ENCODE data around the gene CYP19A1. TPM values are rescaled to one million over a fixed set of nuclear protein-coding genes. Genes with fewer than 3 reads are reported as not detected.
A peak's percentile ranks its signal among the peaks of the same experiment; 100 is the strongest.
"Not testable (repeated sequence)": the region's sequence is repeated elsewhere in the genome, so short reads cannot be mapped to it uniquely, and the experiment has no call there.

The CYP19A1 gene
- polyA plus RNA-seq, 5 donors = 0.10 to 1.9 TPM; not detected in 3

DNA sequence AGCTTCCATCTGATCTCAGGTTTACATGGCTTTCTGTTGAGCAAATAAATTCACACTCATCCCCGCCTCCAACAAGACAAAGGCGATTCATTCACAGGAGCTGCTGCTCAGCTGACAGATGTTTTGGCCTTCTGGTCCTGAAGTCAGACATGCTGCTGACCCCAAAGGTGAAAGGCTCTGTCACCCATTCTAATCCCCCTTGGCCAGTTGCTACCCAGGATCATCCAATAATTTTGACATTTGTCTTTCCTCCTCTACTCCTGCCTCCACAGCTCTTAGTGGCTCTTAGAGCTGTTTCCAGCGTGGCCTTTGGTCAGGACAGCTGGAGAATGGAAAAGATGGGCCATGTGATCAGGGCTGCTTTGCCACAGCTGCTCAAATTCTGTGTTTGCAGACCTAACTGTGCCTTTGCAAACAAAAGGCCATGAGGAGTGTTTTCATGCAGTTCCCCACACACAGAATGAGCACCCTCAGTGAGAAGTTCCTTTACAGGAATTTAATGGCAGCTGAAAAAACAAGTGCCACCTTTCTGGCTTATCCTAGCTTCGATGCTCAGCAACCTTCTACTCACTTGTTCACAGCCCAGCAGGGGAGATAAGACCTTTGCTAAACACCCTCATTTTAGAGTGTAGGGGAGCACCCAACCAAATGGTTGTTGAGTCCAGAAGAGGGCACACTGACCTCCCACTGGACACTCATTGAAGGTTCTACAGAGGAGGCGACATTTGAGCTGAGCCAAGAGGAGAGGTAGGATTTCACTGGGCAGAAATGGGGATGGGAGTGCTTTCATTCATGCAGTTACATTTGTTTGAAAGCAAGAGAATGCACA is 39.0 kb downstream of the CYP19A1 start:
- no peak for DNase-seq

DNA sequence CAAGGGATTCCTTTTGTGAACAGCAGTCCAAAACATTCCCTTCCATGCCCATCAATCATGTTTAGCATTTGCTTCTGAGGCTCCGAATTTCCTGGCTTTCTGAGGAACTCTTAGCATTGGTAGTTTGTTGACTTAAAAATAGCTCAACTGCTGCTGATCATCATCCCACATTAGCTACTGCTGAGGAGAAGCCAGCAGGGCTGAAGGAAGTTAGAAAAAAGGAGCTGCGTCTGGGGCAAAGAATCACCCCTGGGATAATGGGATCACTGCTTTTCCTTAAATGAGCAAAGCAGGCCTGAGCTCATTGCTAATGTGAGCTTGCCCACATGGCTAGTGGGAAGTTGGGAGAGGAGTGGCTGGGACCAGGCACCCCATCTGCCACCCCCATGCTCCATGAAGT is 39.8 kb downstream of the CYP19A1 start:
- DNase-seq = no peak

DNA sequence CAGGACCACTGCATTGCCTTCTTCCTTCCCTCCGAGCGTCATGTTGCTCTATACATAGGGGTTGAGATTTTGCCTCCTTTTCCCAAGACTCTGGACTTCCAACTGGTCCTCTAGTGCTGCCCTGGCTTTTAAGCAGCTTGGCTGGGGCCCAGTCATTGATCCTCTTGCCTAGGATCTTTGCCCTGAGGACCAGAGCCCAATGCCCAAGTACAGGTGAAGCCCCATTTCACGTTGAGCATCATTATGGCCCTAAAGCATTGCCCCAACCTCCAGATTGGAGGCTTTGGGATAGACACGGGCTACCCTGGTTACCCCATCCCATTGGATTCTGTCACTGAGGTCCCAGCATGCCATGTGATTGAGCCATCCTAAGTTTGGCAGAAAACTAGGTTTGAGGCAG is 47.7 kb downstream of the CYP19A1 start:
- no peak for DNase-seq

DNA sequence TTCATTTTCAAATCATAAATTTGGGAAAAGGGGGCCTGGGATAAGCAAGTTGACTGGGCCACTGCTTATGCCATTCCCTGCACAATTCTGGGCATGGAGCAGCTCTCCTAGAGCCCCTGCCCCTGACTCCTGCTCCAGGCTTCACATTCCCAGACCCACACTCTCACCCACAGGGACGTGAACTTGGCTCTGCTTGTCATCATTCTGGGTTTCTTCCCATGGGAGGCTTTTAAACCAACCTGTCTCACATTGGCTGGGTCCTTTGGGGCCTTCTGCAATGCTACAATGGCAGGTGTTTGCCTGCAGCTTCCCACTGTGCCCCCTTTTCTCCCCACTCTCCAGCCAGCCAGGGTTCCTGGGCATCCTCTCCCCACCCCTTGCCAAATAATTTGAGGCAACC is 49.1 kb downstream of the CYP19A1 start:
- no peak for DNase-seq

DNA sequence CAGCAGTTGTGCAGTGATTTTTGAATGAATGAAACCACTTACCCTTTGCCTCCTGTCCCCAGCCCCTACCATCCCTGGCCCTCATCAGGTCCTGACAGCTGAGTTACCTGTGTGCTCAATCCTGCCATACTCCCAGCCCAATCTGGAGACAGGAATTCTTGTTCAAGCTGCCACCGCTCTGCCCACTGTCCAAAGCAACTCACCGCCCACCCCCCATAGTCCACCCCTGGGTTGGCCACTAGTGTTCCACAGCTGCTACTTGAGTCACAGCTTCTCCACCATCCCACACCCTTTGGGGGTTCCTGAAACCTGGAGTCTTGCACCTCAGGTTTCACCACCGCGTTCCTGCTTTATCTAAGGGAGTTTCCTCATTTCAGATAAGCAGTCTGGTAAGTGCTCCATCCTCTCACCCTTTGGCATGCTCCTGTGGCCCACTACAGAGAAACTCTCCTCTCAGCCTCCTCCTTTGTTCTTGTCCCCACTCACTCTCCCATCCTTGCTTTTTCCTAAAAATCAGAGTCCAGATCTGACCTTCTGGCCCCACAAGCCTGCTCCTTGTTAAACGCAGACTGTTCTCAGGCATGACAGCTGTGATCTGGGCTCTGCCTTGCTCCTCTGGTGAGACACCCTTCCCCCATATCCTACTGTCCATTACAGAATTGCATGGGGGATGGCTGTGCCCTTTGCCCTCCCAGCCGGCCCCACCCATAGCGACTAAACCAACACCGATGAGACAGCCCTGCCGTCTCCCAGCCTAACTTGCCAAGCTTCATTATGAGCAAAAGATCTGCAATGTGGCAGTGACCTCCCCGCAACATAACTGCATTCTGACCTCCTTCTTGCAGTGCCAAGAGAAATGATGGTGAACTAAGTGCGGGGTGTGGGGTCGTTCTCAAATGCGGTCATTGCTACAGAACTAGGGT is 50.0 kb downstream of the CYP19A1 start:
- no peak for DNase-seq

DNA sequence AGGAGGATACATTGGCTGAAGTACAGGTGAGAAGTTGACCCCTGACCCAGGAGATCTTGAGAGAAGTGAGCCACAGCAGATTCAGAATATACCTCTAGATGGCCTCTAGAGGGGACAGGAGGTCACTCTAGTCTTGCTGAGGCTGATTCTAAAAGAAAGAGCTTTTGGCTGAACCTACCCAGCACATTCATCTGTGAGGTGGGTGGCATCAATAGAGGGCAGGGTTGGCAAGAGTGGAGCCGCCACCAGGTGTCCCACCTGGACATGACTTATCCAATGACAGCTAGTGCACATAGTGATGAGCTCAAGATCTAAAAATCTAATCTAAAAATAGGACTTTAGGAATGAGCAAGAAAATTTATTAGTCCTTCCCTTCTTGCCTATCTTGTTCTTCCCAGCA is 51.6 kb downstream of the CYP19A1 start:
- no peak for DNase-seq

DNA sequence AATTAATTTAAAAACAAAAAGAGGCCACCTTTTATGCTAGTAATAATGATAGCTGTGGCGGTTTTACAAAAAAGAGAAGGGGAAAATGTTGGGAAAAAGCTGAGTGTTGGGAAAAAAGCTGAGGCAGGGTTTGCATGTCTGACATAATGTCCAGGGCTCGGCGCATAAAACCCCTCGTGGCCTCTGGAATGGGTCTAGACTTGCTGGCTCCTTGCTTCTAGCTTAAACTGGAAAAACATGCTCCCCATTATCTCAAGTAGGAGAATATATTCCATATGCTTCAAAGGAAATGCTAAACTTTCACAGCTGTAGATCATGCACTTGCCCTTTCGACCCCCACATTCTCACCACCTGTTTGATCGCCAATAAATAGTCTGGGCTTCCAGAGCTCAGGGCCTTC is 53.0 kb downstream of the CYP19A1 start:
- no peak for DNase-seq

DNA sequence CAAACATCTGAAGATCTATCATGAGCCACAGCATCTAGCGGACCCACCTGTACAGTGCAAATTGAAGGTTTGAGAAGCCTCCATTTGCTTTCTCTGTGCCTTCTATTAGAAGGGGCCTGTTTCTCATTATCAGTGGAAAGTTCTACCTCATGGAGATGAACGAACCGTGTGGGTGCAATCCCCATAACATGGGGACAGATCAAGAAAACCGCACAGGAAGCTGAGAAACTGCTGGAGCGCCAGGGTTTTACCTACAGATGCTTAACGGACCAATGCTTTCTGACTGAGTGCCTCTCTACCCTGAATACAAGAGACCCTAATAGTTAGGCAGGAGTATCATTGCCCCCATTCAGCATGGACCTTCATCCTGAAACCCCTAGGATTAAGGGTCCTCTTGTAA is 53.5 kb downstream of the CYP19A1 start:
- no peak for DNase-seq

DNA sequence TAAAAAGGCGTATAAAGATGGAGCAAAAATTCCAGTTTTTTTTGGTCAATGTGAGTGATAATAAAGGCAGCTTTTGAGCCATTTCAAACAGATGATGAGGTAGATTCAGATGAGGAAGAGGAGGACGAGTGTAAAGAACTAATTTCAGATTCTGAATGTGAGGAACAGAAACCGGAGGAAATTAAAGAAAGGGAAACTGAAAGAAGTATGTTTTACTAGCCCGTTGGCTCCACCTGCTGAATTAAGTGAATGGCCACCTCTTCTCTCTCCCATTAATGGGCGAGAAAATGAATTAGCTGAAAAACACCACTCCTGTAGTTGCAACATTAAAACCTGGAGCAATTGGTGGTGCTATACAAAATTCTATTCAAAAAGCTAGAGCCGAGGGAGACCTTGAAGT is 55.4 kb downstream of the CYP19A1 start:
- DNase-seq = no peak

DNA sequence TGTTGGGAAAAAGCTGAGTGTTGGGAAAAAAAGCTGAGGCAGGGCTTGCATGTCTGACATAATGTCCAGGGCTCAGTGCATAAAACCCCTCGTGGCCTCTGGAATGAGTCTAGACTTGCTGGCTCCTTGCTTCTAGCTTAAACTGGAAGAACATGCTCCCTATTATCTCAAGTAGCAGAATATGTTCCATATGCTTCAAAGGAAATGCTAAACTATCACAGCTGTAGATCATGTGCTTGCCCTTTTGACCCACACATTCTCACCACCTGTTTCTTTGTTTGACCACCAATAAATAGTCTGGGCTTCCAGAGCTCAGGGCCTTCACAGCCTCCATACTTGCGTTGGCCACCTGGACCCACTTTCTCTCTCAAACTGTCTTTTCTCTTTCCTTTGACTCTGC is 56.2 kb downstream of the CYP19A1 start:
- not testable (repeated sequence) for DNase-seq

DNA sequence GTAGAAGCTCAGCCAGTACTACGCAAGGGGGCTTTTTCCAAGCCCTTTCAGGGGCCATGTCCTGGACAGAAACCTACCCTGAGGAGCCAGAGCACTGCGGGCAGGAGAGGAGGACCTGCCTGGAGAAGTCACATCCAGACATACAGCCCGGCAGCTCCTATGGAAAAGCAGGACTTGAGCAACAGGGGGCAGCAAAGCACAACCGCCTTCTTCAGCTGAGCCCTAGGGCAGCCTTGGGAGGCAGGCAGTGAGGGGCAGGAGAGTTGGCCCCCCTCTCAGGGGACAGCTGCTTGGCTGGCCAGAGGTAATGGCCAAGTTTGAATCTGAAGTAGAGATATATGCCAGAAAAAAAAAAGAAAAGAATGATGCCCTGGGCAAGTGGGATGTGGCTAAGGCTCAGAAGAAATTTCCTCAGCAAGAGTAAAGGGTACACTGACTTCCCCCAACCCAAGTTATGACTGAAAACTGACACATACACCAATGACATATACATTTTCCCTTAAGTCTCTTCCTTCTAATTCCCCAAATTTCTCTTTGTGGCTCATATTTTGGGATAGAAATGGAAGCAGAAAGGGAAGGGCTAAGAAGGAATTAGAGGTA is 56.9 kb downstream of the CYP19A1 start:
- DNase-seq = peak in 1 of 2 donors; percentile 34

DNA sequence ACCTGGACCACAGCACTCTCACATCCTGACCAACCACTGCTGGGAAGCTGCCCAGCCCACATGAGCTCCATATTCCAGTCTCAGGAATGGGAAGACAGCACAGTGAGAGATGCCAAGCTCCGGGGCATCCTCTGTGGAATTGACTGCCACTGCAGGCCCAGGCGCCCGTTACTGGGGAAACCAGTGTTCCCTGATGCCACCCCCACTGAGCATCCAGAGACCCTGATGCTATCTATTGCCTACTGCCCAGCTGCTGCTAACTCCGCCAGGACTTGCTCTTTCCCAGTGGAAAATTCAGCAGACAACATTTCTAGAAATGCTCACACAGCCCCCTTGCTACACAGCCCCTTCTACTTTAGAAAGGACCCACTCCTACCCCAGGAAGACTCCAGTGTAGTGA is 57.6 kb downstream of the CYP19A1 start:
- no peak for DNase-seq

DNA sequence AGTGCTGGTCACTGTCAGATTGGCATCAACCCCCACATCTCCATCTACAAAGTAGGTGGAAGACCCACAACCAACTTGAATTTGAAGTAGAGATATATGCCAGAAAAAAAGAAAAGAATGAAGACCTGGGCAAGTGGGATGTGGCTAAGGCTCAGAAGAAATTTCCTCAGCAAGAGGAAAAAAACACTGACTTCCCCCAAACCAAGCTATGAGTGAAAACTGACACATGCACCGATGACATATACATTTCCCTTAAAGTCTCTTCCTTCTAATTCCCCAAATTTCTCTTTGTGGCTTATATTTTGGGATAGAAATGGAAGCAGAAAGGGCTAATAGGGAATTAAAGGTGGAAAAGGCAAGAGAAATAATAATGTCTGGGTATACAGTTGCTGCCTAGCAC is 59.0 kb downstream of the CYP19A1 start:
- DNase-seq = no peak

DNA sequence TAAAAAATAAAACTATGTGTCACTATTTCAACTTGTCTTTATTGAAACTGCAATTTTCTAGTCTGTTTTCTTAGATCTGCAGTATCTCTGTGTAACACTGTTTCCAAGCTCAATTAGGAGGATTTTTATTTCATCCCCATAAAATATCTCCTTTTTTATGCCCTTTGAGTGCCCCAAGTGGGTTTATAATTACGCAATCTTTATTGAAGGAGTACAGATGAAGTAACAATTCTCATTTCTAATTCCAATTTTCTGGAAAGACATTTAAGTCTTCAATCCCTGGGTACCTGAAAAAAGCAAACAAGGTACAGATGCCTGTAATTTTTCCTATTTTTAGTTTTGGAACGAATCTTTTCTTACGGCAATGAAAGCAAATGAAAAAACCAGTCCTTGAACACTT is 61.3 kb downstream of the CYP19A1 start:
- DNase-seq = no peak

DNA sequence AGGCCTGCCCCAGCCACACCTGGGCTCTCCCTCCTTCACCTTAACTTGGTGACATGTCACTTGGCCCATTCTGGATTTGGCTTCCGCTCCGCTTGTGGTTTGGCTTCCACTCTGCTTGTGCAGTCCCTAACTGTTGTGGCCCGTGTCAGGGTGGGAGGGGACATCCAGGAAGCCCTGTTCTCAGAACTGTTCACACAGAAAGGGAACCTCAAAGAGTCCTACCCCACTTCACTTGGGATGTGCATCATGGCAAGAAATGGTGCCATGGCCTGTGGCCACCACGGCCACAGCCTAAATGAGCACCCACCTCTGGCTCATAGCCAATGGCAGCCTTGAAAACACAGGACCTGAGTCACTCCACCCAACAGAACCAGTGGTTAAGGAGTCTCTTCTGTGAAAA is 63.4 kb downstream of the CYP19A1 start:
- no peak for DNase-seq

DNA sequence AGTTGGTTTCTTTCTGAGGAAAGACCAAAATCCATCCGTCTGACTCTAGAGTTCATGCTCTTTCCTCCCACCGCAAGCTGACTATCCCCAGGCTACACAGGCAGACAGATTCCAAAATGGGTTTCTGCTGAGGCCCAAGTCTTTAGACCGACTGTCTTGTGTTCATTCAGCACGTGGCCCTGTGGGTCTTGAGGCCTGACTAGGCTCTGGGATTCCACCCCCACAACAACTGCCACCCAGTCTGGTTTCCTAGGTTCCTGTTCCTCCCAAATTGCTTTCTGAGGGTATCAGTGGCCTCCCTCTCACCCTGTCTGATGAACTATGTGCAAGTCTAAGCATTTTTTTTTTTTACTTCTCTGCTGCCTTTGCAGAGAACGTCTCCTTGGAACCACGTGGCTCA is 67.7 kb downstream of the CYP19A1 start:
- no peak for DNase-seq

DNA sequence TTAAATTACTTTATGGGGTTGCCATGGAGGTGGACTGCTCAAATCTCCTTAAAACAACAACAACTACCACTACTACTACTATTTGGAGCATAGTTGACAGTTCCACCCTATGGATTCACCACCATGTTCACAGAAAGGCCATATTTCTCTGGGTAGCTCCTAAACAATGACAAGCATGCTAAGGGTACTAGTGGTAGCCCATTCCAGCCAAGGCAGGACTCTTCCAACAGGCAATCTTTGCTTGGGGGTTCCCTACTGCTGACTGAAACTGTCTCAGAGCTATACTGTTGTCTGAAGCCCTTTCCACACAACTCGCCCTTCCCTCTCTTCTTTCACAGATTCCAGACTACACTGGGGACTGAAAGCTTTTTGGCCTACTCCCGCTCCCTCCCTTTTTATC is 68.9 kb downstream of the CYP19A1 start:
- DNase-seq = no peak

DNA sequence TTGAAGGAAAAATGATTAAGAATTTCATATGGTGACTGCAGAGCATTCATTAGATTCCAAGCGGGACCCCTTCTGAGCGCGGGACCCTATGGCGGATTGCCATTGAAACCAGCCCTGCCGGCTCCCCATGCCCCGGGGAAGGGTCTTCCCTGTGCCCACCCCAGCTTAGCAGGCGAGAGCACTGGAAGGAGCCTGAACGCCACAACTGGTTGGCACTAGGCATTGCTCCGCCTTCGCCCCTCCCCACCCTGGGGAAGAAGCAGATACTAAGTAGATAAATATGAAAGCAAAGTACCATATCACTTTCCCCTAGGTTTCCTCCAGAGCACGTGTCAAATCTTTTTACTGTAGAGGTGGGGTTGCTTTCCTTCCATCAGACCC is 70.7 kb downstream of the CYP19A1 start:
- no peak for DNase-seq

DNA sequence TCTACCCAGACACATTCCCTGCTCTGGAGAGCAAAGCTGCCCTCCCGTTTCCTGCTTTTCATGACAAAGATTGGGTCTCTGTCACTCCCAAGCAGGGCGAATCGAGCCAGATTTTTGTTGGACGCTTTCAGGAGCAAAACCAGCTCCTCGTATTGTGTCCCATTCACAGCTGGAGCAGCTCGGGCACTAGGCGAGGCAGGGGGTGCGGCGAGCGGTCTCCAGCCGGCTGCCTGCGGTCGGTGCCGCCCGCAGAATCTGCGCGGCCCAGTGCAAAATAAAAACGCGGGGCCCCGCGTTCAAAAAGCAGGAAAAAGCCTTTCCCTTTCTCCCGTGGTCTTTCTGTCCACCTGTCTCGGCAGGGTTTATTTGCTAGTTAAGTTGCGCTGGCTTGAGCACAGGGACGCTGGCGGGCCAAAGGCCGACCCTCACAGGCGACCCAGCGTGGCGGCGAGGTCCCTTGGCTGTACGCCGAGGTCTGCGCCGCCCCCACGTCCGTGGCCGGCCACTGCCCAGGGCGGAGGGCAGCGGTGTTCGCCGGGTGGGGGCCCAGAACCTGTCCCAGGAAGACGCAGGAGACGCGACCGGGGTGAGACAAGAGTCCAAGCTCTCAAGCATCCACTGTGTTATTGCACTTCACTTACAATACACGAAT is 71.2 kb downstream of the CYP19A1 start:
- no peak for DNase-seq

DNA sequence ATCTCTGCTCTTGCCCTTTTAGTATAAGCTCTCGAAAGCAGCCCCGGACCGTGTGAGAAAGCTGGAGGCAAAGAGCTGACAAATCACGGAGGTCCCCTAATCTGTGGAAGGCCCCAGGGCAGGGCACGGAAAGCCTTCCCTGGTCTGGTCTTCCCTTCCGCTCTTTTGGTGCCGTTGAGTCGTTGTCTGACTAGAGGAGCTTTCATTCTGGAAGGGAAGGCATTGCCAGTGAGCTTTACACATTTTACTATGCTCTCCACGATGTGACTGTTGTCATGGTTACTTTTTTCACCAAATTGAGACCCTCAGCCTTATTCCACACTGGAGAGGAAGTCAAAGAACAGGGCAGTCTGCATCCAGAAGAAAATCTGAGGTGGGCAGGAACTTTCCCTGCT is 71.7 kb downstream of the CYP19A1 start:
- no peak for DNase-seq

DNA sequence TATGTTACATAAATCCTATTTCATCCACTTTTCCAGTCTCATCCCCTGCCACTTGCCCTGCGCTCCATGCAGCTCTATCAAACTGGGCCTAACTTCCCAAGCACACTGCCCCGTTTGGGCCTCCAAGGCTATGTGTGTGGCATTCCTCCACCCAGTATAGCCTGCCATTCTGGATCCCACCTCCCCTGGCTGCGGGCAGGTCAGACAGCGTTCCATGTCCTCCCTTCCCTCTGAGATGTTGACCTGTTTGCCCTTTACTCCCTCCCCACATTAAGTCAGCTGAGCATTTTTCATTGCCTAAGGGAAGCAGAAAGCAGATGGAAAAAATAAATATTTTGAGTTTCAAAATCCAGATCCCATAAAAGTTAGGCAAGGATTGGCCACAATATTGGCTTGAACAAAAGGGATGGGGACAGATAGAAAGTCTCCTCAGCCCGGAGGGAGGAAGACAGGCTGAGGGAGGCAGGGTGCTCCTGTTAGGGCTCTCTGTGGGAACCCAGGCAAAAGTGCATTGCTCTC is 73.3 kb downstream of the CYP19A1 start:
- no peak for DNase-seq

DNA sequence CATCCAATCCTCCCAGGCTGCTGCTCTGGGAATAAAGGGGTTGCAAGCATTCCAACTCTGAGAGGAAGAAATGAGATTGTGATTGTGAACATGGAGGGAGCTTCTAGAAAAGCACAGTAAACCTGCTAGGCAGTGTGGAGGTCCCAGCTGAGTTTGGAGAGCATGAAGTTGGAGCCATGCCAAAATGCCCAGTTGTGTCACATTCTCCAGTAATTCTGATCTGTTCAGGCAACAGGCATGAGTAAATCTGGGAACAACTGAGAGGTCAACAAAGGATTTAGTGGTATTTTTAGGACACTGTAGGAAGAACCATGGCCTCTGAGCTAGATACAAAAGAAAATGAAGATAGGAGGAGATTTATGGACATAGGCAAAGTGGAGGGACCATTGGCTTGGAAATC is 74.7 kb downstream of the CYP19A1 start:
- DNase-seq = no peak

Measured in right lung (tissue), 5 donors.